Neuronal stem cell (in vitro differentiated cells): ENCODE data around the gene ABCA3.
A peak's percentile ranks its signal among the peaks of the same experiment; 100 is the strongest.

Experiments used
- DNase-seq: peaks from one replicate; pipeline ENCODE4 v3.0.0-alpha.2; 2013; ENCODE audit warnings: low spot score
- H2AFZ ChIP-seq: one replicate; pipeline ENCODE4 v1.6.1; 2013; ENCODE audit warnings: mild to moderate bottlenecking, low read length, inconsistent platforms
- H2AK5ac ChIP-seq: 2 replicates; pipeline ENCODE4 v1.6.1; 2013; ENCODE audit warnings: low read depth, mild to moderate bottlenecking, inconsistent platforms, low read length, moderate library complexity, mixed read lengths
- H2BK120ac ChIP-seq: 2 replicates; pipeline ENCODE4 v1.6.1; 2013; ENCODE audit warnings: low read depth, mild to moderate bottlenecking, inconsistent platforms, low read length, moderate library complexity, mixed read lengths
- H2BK12ac ChIP-seq: one replicate; pipeline ENCODE4 v1.6.1; 2013; ENCODE audit warnings: low read length, inconsistent platforms
- H2BK15ac ChIP-seq: 2 replicates; pipeline ENCODE4 v1.6.1; 2013; ENCODE audit warnings: mild to moderate bottlenecking, low read length, inconsistent platforms, mixed read lengths
- H2BK5ac ChIP-seq: one replicate; pipeline ENCODE4 v1.6.1; 2013; ENCODE audit warnings: inconsistent platforms, mild to moderate bottlenecking, low read length, moderate library complexity
- H3K14ac ChIP-seq: one replicate; pipeline ENCODE4 v1.6.1; 2013; ENCODE audit warnings: low read length, inconsistent platforms
- H3K18ac ChIP-seq: 2 replicates; pipeline ENCODE4 v1.6.1; 2013; ENCODE audit warnings: low read length, inconsistent platforms
- H3K23ac ChIP-seq: 2 replicates; pipeline ENCODE4 v1.6.1; 2013; ENCODE audit warnings: low read depth, mild to moderate bottlenecking, mixed read lengths, low read length, inconsistent platforms; ENCODE audit not compliant: poor library complexity
- H3K27ac ChIP-seq: replicated peaks from 3 replicates; pipeline ENCODE4 v1.5.1; 2013; ENCODE audit warnings: low read length, inconsistent platforms
- H3K27me3 ChIP-seq, 3 experiments: 2 replicates each; pipeline ENCODE4 v1.6.1; 2013; ENCODE audit warnings: low read length in 3 of 3, mild to moderate bottlenecking in 2 of 3, inconsistent platforms in 1 of 3, low read depth in 1 of 3, mixed read lengths in 1 of 3, moderate library complexity in 1 of 3; ENCODE audit not compliant: control insufficient read depth in 3 of 3, insufficient read depth in 3 of 3
- H3K36me3 ChIP-seq, 2 donors: replicated peaks in 1 of 2; 2 replicates each; pipeline ENCODE4 v1.6.1; 2013; ENCODE audit warnings: low read length in 2 of 2; ENCODE audit not compliant: control insufficient read depth in 2 of 2, insufficient read depth in 2 of 2
- H3K4ac ChIP-seq: 2 replicates; pipeline ENCODE4 v1.6.1; 2013; ENCODE audit warnings: inconsistent platforms, mild to moderate bottlenecking, low read length, moderate library complexity
- H3K4me1 ChIP-seq, 2 donors: 1 replicate in 1 of 2; 2 replicates in 1 of 2; pipeline ENCODE4 v1.6.1; 2013; ENCODE audit warnings: low read length in 2 of 2, low read depth in 1 of 2; ENCODE audit not compliant: control insufficient read depth in 2 of 2, insufficient read depth in 1 of 2
- H3K4me2 ChIP-seq: one replicate; pipeline ENCODE4 v1.6.1; 2013; ENCODE audit warnings: mild to moderate bottlenecking, low read length, inconsistent platforms; ENCODE audit not compliant: insufficient read depth, poor library complexity, severe bottlenecking
- H3K4me3 ChIP-seq, 2 donors: 2 replicates each; pipeline ENCODE4 v1.5.1; 2013; ENCODE audit warnings: low read length in 2 of 2, mild to moderate bottlenecking in 2 of 2, inconsistent platforms in 1 of 2, moderate library complexity in 1 of 2
- H3K79me1 ChIP-seq: one replicate; pipeline ENCODE4 v1.6.1; 2013; ENCODE audit warnings: low read depth, mild to moderate bottlenecking, inconsistent platforms, low read length, moderate library complexity
- H3K9ac ChIP-seq: one replicate; pipeline ENCODE4 v1.6.1; 2013; ENCODE audit warnings: mild to moderate bottlenecking, low read depth, low read length, inconsistent platforms; ENCODE audit not compliant: poor library complexity
- H3K9me3 ChIP-seq, 2 donors: replicated peaks in 1 of 2; 2 replicates each; pipeline versions ENCODE3 to v1.6.1; 2013; ENCODE audit warnings: low read length in 2 of 2, mild to moderate bottlenecking in 2 of 2, inconsistent platforms in 1 of 2, low read depth in 1 of 2, mixed read lengths in 1 of 2, moderate library complexity in 1 of 2; ENCODE audit not compliant: control insufficient read depth in 2 of 2, insufficient read depth in 1 of 2
- H4K8ac ChIP-seq: one replicate; pipeline ENCODE4 v1.6.1; 2013; ENCODE audit warnings: low read depth, mild to moderate bottlenecking, inconsistent platforms, low read length, moderate library complexity
- H4K91ac ChIP-seq: one replicate; pipeline ENCODE4 v1.6.1; 2013; ENCODE audit warnings: low read length, low read depth, mild to moderate bottlenecking, inconsistent platforms; ENCODE audit not compliant: poor library complexity
- WGBS, 2 donors: extraction: QIAGEN DNeasy Blood & Tissue Kit; methylation state at CpG; one replicate each; pipeline ENCODE4 v1.1.7; 2013; ENCODE audit warnings: missing lambda C conversion rate in 2 of 2, mixed read lengths in 1 of 2; ENCODE audit not compliant: insufficient read length in 2 of 2, insufficient replicate concordance in 1 of 2; ENCODE audit errors: extremely low coverage in 2 of 2; 5-methylcytosine and 5-hydroxymethylcytosine counted together

The ABCA3 gene

GRCh38 chr16:2335286-2335895 is 5.1 kb downstream of the ABCA3 start:
- no CpG with 5 or more reads among the region's 8 CpGs for WGBS, 2 donors
- H4K8ac ChIP-seq = peak overlapping the region; percentile 82

GRCh38 chr16:2333772-2334379 is 6.7 kb downstream of the ABCA3 start:
- H3K79me1 ChIP-seq = peaks cover 2% of the 10 kb centered on the region
- no peak overlapping the region for H3K9ac ChIP-seq
- H3K4me3 ChIP-seq = no peak overlapping the region
- peaks cover 0 to 2% of the 10 kb centered on the region in 2 donors for H3K36me3 ChIP-seq
- peaks cover 0 to 8% (median 0%) of the 10 kb centered on the region in 3 experiments for H3K27me3 ChIP-seq
- no peak overlapping the region for H2AFZ ChIP-seq
- H3K4ac ChIP-seq = no peak overlapping the region
- H2AK5ac ChIP-seq = peak overlapping the region; percentile 84
- DNase-seq = no peak
- H2BK15ac ChIP-seq = no peak overlapping the region
- no peak overlapping the region for H4K8ac ChIP-seq
- no peak overlapping the region for H3K14ac ChIP-seq
- H3K27ac ChIP-seq = no peak overlapping the region
- H2BK5ac ChIP-seq = no peak overlapping the region
- no peak overlapping the region for H3K4me2 ChIP-seq
- no peaks in the 10 kb centered on the region for H3K9me3 ChIP-seq
- H2BK12ac ChIP-seq = no peak overlapping the region
- H3K4me1 ChIP-seq = no peaks in the 10 kb centered on the region
- H3K23ac ChIP-seq = peak overlapping the region; percentile 44
- no peak overlapping the region for H4K91ac ChIP-seq
- H2BK120ac ChIP-seq = no peak overlapping the region
- H3K18ac ChIP-seq = no peak overlapping the region
- no CpG with 5 or more reads among the region's 17 CpGs for WGBS, 2 donors

More at GRCh38 chr16:2335286-2335895, 5.1 kb downstream of the ABCA3 start:
- H2BK15ac ChIP-seq = no peak overlapping the region
- no peak overlapping the region for H2BK5ac ChIP-seq
- H2AK5ac ChIP-seq = no peak overlapping the region
- H3K4me1 ChIP-seq = peaks cover 4% of the 10 kb centered on the region in 2 donors
- H3K18ac ChIP-seq = no peak overlapping the region
- H2BK12ac ChIP-seq = no peak overlapping the region
- peaks cover 4% of the 10 kb centered on the region for H3K79me1 ChIP-seq
- no peak overlapping the region for H3K9ac ChIP-seq
- no peak overlapping the region for H3K27ac ChIP-seq
- H3K27me3 ChIP-seq = peaks cover 0 to 19% (median 0%) of the 10 kb centered on the region in 3 experiments
- H4K91ac ChIP-seq = no peak overlapping the region
- H3K14ac ChIP-seq = no peak overlapping the region
- no peak overlapping the region for H3K4me3 ChIP-seq
- H3K4ac ChIP-seq = no peak overlapping the region
- no peak overlapping the region for H3K4me2 ChIP-seq
- H3K36me3 ChIP-seq = peaks cover 0 to 2% of the 10 kb centered on the region in 2 donors
- no peaks in the 10 kb centered on the region for H3K9me3 ChIP-seq
- no peak for DNase-seq
- no peak overlapping the region for H3K23ac ChIP-seq
- H2BK120ac ChIP-seq = no peak overlapping the region
- H2AFZ ChIP-seq = no peak overlapping the region

GRCh38 chr16:2333231-2333630 is 7.3 kb downstream of the ABCA3 start:
- Histone ChIP-seq H4K91ac (no peak overlapping the region), H3K27me3 (peaks cover 0 to 3% (median 0%) of the 10 kb centered on the region in 3 experiments), H2BK5ac (no peak overlapping the region), H2AFZ (no peak overlapping the region), H2BK12ac (no peak overlapping the region), H3K4me3 (peak overlapping the region in 1 of 2 donors; percentile 25), H3K36me3 (peaks cover 2% of the 10 kb centered on the region in 2 donors), H2AK5ac (no peak overlapping the region), H3K18ac (no peak overlapping the region), H3K79me1 (peaks cover 2% of the 10 kb centered on the region), H3K23ac (no peak overlapping the region), H3K4me1 (no peaks in the 10 kb centered on the region), H3K9me3 (no peaks in the 10 kb centered on the region), H3K4ac (no peak overlapping the region), H2BK15ac (no peak overlapping the region), H3K27ac (no peak overlapping the region), H3K4me2 (no peak overlapping the region), H3K9ac (no peak overlapping the region), H3K14ac (no peak overlapping the region), H4K8ac (no peak overlapping the region), H2BK120ac (no peak overlapping the region)
- no peak for DNase-seq
- no CpG with 5 or more reads among the region's 9 CpGs for WGBS, 2 donors

DNA sequence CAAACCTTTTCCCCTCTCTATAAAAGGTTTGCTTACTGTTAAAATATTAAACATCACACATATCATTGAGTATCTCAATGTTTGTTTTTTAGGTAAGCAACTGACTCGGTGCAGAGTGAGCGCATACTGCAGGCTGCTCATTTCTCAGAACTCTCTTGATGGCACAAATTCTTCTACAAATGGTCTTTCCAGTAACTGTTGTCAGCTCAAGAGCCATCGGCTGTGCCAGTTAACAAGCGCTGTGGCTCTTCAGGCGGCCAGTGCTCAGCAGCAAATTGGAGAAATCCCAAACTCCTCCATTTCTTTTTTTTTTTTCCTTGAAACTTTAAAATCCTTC is 8.6 kb downstream of the ABCA3 start:
- Histone ChIP-seq H3K4ac (no peak overlapping the region), H3K9me3 (no peaks in the 10 kb centered on the region), H2AFZ (no peak overlapping the region), H3K27ac (no peak overlapping the region), H3K79me1 (peaks cover 2% of the 10 kb centered on the region), H2AK5ac (no peak overlapping the region), H2BK5ac (no peak overlapping the region), H2BK15ac (no peak overlapping the region), H3K18ac (no peak overlapping the region), H4K8ac (no peak overlapping the region), H3K4me3 (no peak overlapping the region), H3K9ac (no peak overlapping the region), H2BK12ac (no peak overlapping the region), H3K14ac (no peak overlapping the region), H4K91ac (no peak overlapping the region), H2BK120ac (no peak overlapping the region), H3K36me3 (peaks cover 2 to 9% of the 10 kb centered on the region in 2 donors), H3K4me1 (no peaks in the 10 kb centered on the region), H3K23ac (no peak overlapping the region), H3K4me2 (no peak overlapping the region), H3K27me3 (no peaks in the 10 kb centered on the region)
- no CpG with 5 or more reads among the region's 5 CpGs for WGBS, 2 donors
- no peak for DNase-seq
